Glomerular endothelial cell (primary cell): ENCODE data around the gene RNASEL. TPM values are rescaled to one million over a fixed set of nuclear protein-coding genes. Genes with fewer than 3 reads are reported as not detected.

Experiments
- DNase-seq: peaks from one replicate; pipeline ENCODE4 v3.0.0-alpha.2; 2011; ENCODE audit warnings: low read depth, low spot score; ENCODE audit errors: extremely low read depth
- total RNA-seq: library from RNA; depleted of rRNA; stranded (reverse); fragments of >200 nt; gene quantifications from 2 replicates; pipeline ENCODE4 v1.2.3, GENCODE V29; 2015

Gene RNASEL
- total RNA-seq, 1 donor from 2014 or later: 3.2 TPM

GRCh38 chr1:182621906-182622305, 32.9 kb upstream of the RNASEL start:
- no peak for DNase-seq

GRCh38 chr1:182620924-182621585, 32.0 kb upstream of the RNASEL start:
- no peak for DNase-seq

GRCh38 chr1:182617734-182618351, 28.8 kb upstream of the RNASEL start:
- DNase-seq: no peak

- DNase-seq: no peak
Observed at GRCh38 chr1:182617014-182617429, 28.0 kb upstream of the RNASEL start.

- no peak for DNase-seq
Observed at GRCh38 chr1:182616130-182617013, 27.3 kb upstream of the RNASEL start.

GRCh38 chr1:182615468-182616129, 26.5 kb upstream of the RNASEL start:
- DNase-seq: no peak

- DNase-seq: no peak
Observed at GRCh38 chr1:182614796-182615454, 25.9 kb upstream of the RNASEL start.

- no peak for DNase-seq
Observed at GRCh38 chr1:182611787-182612186, 22.7 kb upstream of the RNASEL start.

- no peak for DNase-seq
Observed at GRCh38 chr1:182611326-182611725, 22.3 kb upstream of the RNASEL start.

- DNase-seq: no peak
Observed at GRCh38 chr1:182610606-182611194, 21.6 kb upstream of the RNASEL start.

- DNase-seq: no peak
Observed at GRCh38 chr1:182608845-182609610, 20.0 kb upstream of the RNASEL start.

GRCh38 chr1:182608236-182608635, 19.2 kb upstream of the RNASEL start:
- DNase-seq: no peak

- DNase-seq: no peak
Observed at GRCh38 chr1:182607566-182607965, 18.5 kb upstream of the RNASEL start.

GRCh38 chr1:182604175-182605164, 15.4 kb upstream of the RNASEL start, which contains the start of gene RGS16:
TSS of gene RGS16 (minus strand) at chr1:182604389. CDS start at chr1:182604259, 130 bp downstream.
- no peak for DNase-seq

- DNase-seq: no peak
Observed at GRCh38 chr1:182603646-182604174, 14.7 kb upstream of the RNASEL start.

GRCh38 chr1:182602935-182603645, 14.0 kb upstream of the RNASEL start:
- DNase-seq: no peak

- no peak for DNase-seq
Observed at GRCh38 chr1:182601913-182602312, 12.9 kb upstream of the RNASEL start.
